Activated T-cell treated with anti-CD3 and anti-CD28 coated beads, Interleukin-2, amount 50 U/mL, for 24 hours (primary cell): ENCODE measurements around the gene DENND6B.

Experiments
- DNase-seq: peaks from one replicate; pipeline ENCODE4 v3.0.0-alpha.2; 2020
- H3K27ac Mint-ChIP-seq: 2 replicates; pipeline ENCODE4 v1.8.0; 2020; ENCODE audit warnings: mild to moderate bottlenecking, mixed read lengths
- H3K27me3 Mint-ChIP-seq: 2 replicates; pipeline ENCODE4 v1.8.0; 2020; ENCODE audit warnings: mixed read lengths
- H3K36me3 Mint-ChIP-seq: 2 replicates; pipeline ENCODE4 v1.8.0; 2020; ENCODE audit warnings: low read depth, mixed read lengths
- H3K4me1 Mint-ChIP-seq: 2 replicates; pipeline ENCODE4 v1.8.0; 2020; ENCODE audit warnings: low read depth, mixed read lengths
- H3K4me3 Mint-ChIP-seq: 2 replicates; pipeline ENCODE4 v1.8.0; 2020; ENCODE audit warnings: mild to moderate bottlenecking, moderate library complexity, mixed read lengths
- H3K9me3 Mint-ChIP-seq: 2 replicates; pipeline ENCODE4 v1.8.0; 2020; ENCODE audit warnings: mixed read lengths

The DENND6B gene

GRCh38 chr22:50284479-50284878 is 42.3 kb downstream of the DENND6B start:
- H3K27ac Mint-ChIP-seq: no peak overlapping the region
- peaks cover 3% of the 10 kb centered on the region for H3K27me3 Mint-ChIP-seq
- no peaks in the 10 kb centered on the region for H3K4me1 Mint-ChIP-seq
- no peaks in the 10 kb centered on the region for H3K36me3 Mint-ChIP-seq
- H3K9me3 Mint-ChIP-seq: no peaks in the 10 kb centered on the region
- DNase-seq: no peak
- no peak overlapping the region for H3K4me3 Mint-ChIP-seq

GRCh38 chr22:50283821-50284220 is 43.0 kb downstream of the DENND6B start:
- no peaks in the 10 kb centered on the region for H3K36me3 Mint-ChIP-seq
- no peaks in the 10 kb centered on the region for H3K4me1 Mint-ChIP-seq
- no peak for DNase-seq
- H3K27me3 Mint-ChIP-seq: peaks cover 3% of the 10 kb centered on the region
- H3K9me3 Mint-ChIP-seq: no peaks in the 10 kb centered on the region
- H3K27ac Mint-ChIP-seq: no peak overlapping the region
- no peak overlapping the region for H3K4me3 Mint-ChIP-seq

DNA sequence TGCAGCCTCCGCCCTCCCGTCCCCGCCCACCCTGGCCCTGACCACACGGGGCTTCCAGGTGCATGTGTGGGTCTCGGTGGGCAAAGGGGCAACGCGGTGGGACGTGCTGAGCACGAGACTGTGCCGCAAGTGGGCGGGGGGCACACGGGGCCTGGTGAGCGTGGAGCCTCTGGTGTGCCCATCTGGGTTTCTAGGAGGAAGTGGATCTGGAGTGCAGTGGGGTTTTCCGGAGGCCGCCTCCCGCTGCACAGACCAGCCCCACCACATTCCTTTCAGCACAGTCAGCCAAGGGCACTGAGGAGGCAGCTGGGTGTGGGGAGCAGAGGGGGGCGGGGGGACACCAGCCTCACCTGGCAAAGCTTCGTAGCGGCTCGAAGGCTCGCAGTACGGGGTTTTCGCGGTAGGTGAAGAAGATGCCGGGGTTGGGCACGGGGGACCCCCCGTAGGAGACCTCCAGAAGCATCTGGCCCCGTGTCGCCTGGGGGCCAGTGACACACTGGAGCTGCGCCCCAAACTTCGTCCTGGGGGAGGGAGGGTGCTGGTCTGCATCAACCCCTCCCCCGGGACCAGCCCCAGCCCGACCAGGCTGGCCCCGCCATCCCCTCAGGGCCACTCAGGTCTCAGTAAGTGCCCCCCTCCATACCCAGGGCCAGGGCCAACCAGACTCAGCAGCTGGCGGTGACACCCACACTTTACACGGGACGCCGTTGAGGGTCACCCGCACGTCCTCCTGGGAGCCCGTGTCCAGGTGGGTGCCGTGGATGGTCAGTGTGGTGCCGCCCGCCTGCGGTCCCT is 44.3 kb downstream of the DENND6B start:
- no peak overlapping the region for H3K27ac Mint-ChIP-seq
- no peak overlapping the region for H3K4me3 Mint-ChIP-seq
- H3K9me3 Mint-ChIP-seq: no peaks in the 10 kb centered on the region
- no peak for DNase-seq
- no peaks in the 10 kb centered on the region for H3K4me1 Mint-ChIP-seq
- H3K36me3 Mint-ChIP-seq: no peaks in the 10 kb centered on the region
- no peaks in the 10 kb centered on the region for H3K27me3 Mint-ChIP-seq

DNA sequence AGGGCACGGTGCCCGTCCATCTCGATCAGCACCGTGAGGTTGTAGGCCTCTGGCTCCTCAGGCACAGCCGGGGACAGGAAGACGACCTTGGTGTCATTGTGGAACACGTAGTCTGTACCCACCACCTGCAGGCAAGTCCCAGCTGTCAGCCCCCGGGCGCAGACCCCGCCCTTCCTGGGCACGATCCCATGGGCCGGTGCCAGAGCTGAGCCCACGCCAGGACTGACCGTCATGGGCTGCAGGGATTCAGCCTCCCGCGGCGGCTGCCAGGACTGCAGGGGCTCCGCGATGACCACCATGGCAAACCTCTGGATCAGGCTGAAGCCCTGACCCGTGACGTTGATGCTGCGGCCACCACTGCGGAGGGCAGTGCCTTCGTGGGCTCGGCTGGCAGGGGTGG is 44.9 kb downstream of the DENND6B start:
- Mint-ChIP-seq H3K4me1 (no peaks in the 10 kb centered on the region), H3K4me3 (no peak overlapping the region), H3K9me3 (no peaks in the 10 kb centered on the region), H3K36me3 (no peaks in the 10 kb centered on the region), H3K27ac (no peak overlapping the region), H3K27me3 (no peaks in the 10 kb centered on the region)
- no peak for DNase-seq

DNA sequence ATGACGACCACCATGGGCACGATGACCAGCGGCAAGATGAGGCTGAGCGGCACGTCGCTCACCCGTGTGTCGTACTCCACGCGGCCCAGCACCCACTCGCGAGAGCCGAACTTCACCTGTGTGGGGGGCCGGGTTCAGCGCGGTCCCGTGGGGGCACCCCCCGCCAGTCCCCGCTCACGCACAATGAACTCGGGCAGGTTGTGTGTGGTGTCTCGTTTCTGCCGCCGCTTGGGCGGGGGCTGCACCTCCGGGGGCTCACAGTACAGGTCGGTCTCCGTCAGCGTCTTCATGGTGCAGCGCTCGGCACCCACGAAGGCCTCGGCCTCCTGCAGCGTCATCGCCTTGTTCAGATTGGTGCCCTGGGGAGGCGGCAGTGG is 45.4 kb downstream of the DENND6B start:
- Mint-ChIP-seq H3K4me1 (no peaks in the 10 kb centered on the region), H3K9me3 (no peaks in the 10 kb centered on the region), H3K36me3 (no peaks in the 10 kb centered on the region), H3K4me3 (no peak overlapping the region), H3K27me3 (no peaks in the 10 kb centered on the region), H3K27ac (no peak overlapping the region)
- no peak for DNase-seq

DNA sequence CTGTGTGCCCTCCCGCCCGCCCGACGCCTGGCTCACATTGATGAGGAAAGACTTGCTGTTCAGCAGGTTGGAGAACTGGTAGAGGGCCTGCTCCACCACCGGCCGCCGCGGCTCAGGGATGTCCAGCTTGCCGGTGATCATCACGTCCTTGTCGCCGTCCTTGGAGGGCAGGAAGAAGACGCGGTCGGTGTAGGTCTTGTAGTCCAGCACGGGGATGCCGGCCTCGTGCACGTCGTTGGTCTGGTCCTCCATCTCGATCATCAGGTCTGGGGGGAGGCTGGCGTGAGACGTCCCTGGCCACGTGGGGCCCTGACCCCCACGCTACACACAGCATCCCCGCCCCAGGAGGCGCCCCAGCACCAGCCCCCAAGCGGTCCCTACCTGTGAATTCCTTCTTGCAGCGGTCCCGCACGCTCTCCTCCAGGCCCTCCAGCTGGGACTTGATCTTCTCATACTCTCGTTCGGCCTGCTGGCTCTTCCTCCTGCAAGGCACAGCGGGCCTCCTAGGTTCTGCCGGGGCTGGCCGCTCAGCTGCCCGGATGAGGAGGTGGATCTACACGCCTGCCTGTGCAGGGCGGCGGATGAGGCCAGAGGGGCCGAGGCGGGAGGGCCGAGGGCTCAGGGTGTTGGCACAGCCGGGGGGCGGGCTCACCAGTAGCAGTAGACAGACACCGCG is 46.0 kb downstream of the DENND6B start:
- no peaks in the 10 kb centered on the region for H3K36me3 Mint-ChIP-seq
- H3K27me3 Mint-ChIP-seq: no peaks in the 10 kb centered on the region
- no peaks in the 10 kb centered on the region for H3K9me3 Mint-ChIP-seq
- no peak overlapping the region for H3K27ac Mint-ChIP-seq
- no peak overlapping the region for H3K4me3 Mint-ChIP-seq
- no peak for DNase-seq
- no peaks in the 10 kb centered on the region for H3K4me1 Mint-ChIP-seq

DNA sequence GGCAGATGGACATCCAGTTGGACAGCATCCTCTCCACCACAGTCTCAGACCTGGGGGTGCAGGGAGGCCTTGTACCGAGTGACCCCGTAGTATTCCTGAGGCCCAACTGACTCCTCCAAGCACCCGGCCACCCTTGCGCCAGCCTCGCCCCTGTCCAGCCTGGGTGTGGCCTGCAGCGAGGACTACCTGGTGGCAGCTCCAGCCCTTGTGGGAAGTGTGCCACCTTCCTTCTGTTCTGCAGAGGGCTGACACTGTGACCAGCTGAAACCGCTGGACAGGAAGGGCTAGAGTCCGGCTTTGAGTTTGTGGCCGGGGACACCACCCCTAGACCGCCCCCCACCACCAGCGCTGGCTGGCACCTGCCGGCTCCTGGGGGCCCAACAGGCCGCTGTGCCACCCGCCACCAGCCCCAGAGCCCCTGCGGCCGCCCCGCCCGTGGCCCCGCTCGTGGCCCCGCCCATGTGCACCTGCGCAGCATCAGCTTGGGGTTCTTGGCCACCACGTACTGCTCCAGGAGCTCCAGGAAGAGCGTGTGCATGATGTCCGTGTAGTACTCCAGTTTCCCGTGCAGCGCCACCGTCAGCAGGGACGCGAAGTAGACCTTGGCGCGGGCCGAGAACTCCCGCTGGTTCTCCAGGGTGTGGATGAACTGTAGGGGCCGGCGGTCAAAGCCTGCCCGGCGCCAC is 46.6 kb downstream of the DENND6B start:
- H3K36me3 Mint-ChIP-seq: no peaks in the 10 kb centered on the region
- H3K9me3 Mint-ChIP-seq: no peaks in the 10 kb centered on the region
- H3K4me3 Mint-ChIP-seq: no peak overlapping the region
- H3K4me1 Mint-ChIP-seq: no peaks in the 10 kb centered on the region
- H3K27ac Mint-ChIP-seq: no peak overlapping the region
- DNase-seq: no peak
- no peaks in the 10 kb centered on the region for H3K27me3 Mint-ChIP-seq

- Mint-ChIP-seq H3K36me3 (no peaks in the 10 kb centered on the region), H3K4me1 (peaks cover 2% of the 10 kb centered on the region), H3K27ac (no peak overlapping the region), H3K27me3 (no peaks in the 10 kb centered on the region), H3K9me3 (no peaks in the 10 kb centered on the region), H3K4me3 (no peak overlapping the region)
- no peak for DNase-seq
These were observed 47.7 kb downstream of the DENND6B start for GRCh38 chr22:50278956-50279619.

GRCh38 chr22:50278461-50278860 is 48.4 kb downstream of the DENND6B start:
- Mint-ChIP-seq H3K36me3 (no peaks in the 10 kb centered on the region), H3K27me3 (no peaks in the 10 kb centered on the region), H3K4me1 (peaks cover 4% of the 10 kb centered on the region), H3K27ac (no peak overlapping the region), H3K9me3 (no peaks in the 10 kb centered on the region), H3K4me3 (no peak overlapping the region)
- DNase-seq: no peak

DNA sequence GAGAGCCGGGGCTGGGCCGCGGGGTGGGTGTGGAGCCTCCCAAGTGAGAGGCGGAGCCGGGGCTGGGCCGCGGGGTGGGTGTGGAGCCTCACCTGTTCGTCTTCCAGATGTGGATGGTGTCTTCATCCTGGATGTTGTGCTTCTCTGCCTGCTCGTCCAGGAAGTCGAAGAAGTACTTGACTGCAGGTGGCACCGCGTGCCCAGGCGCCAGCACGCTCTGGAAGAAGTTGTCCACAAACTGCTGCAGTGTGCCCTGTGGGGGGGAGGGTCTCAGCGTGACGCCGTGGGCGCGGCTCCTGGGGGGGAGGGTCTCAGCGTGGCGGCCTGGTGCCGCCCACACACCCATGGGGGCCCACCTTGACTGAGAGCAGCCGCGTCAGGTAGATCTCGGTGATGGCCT is 49.1 kb downstream of the DENND6B start:
- H3K27ac Mint-ChIP-seq: no peak overlapping the region
- H3K9me3 Mint-ChIP-seq: no peaks in the 10 kb centered on the region
- no peaks in the 10 kb centered on the region for H3K36me3 Mint-ChIP-seq
- H3K27me3 Mint-ChIP-seq: peaks cover 2% of the 10 kb centered on the region
- no peak for DNase-seq
- H3K4me3 Mint-ChIP-seq: no peak overlapping the region
- H3K4me1 Mint-ChIP-seq: peaks cover 4% of the 10 kb centered on the region

GRCh38 chr22:50276143-50276542 is 50.7 kb downstream of the DENND6B start:
- Mint-ChIP-seq H3K4me1 (peaks cover 5% of the 10 kb centered on the region), H3K27ac (no peak overlapping the region), H3K36me3 (no peaks in the 10 kb centered on the region), H3K4me3 (no peak overlapping the region), H3K27me3 (peaks cover 6% of the 10 kb centered on the region), H3K9me3 (no peaks in the 10 kb centered on the region)
- no peak for DNase-seq

- H3K4me3 Mint-ChIP-seq: no peak overlapping the region
- DNase-seq: no peak
- peaks cover 10% of the 10 kb centered on the region for H3K4me1 Mint-ChIP-seq
- H3K27me3 Mint-ChIP-seq: peaks cover 6% of the 10 kb centered on the region
- no peak overlapping the region for H3K27ac Mint-ChIP-seq
- H3K9me3 Mint-ChIP-seq: no peaks in the 10 kb centered on the region
- no peaks in the 10 kb centered on the region for H3K36me3 Mint-ChIP-seq
These were observed 51.4 kb downstream of the DENND6B start for GRCh38 chr22:50275181-50276055.

DNA sequence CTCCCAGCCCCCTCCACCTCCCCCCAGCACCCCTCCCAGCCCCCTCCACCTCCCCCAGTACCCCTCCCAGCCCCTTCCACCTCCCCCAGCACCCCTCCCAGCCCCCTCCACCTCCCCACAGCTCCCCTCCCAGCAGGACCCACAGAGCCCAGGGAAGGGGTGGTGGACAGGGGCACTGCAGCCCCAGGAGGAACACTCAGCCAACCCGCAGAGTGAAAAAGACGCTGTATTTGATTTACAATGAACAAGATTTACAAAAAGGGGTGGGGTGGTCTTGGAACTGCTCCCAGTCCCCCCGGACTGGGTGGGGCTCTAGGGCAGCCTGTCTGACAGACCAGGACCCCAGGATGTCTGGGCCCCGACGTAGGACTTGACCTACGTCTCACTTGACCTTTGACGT is 52.0 kb downstream of the DENND6B start:
- Mint-ChIP-seq H3K4me3 (no peak overlapping the region), H3K4me1 (peaks cover 11% of the 10 kb centered on the region), H3K36me3 (no peaks in the 10 kb centered on the region), H3K27ac (no peak overlapping the region), H3K9me3 (no peaks in the 10 kb centered on the region), H3K27me3 (peaks cover 6% of the 10 kb centered on the region)
- DNase-seq: no peak

DNA sequence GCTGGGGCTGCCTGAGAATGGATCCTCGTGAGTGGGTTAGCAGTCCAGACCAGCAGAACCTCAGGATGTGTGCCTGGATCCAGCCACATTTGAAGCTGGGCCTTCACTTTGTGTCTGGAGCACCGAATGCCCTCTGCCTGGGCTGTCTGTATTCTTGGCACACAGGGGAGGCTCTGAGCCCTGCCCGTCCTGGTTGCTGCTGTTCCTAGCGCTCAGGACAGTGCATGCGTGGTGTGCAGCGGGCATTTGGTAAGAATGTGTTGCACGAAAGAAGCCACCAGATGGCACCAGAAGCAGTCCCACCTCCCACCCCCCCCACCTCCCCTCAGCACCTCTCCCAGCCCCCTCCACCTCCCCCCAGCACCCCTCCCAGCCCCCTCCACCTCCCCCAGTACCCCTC is 52.5 kb downstream of the DENND6B start:
- Mint-ChIP-seq H3K27me3 (peaks cover 6% of the 10 kb centered on the region), H3K4me1 (peaks cover 13% of the 10 kb centered on the region), H3K36me3 (no peaks in the 10 kb centered on the region), H3K9me3 (no peaks in the 10 kb centered on the region), H3K4me3 (no peak overlapping the region), H3K27ac (no peak overlapping the region)
- peak; percentile 56 for DNase-seq
